Ramos (cell line): ENCODE measurements around the gene USF3.

Experiments used
- in situ Hi-C: fragments of 300-500 bp; cut with MboI; formaldehyde crosslinking; loops from one replicate; pipeline ENCODE4 v1.14.3; 2022; ENCODE audit warnings: low sequenced_read_pairs; ENCODE audit not compliant: unreplicated experiment

Gene USF3

DNA sequence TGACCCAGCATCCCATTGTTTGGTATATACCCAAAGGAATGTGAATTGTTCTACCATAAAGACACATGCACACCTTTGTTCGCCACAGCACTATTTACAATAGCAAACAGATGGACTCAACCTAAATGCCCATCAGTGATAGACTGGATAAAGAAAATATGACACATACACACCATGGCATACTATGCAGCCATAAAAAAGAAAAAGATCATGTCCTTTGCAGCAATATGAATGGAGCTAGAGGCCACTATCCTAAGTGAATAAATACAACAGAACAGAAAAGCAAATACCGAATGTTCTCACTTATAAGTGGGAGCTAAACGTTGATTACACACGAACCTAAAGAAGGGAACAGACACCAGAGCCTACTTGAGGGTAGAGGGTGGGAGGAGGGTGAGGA lies 11.4 kb upstream of the USF3 start:
- in situ Hi-C loops, result no loop called here

DNA sequence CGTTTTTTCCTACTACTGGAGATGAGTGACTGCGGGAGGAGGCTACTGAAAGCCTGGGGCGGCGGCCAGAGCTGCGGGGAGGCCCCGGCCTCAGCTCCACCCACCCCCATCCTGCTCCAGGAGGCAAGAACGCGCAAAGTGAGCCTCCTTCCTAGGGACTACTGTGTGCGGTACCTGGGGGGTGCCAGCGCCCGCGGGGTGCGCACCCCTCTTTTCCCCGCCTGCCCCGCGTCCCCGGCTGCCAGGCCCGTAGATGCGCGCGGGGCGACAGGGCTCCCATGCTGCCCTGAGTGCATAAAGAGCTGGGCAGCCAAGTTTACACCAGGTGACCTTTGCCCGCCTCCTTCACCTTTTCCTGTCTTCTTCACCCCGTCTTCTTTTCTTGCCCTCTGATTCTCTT lies 2.5 kb upstream of the USF3 start:
- in situ Hi-C loops, result no loop called here

DNA sequence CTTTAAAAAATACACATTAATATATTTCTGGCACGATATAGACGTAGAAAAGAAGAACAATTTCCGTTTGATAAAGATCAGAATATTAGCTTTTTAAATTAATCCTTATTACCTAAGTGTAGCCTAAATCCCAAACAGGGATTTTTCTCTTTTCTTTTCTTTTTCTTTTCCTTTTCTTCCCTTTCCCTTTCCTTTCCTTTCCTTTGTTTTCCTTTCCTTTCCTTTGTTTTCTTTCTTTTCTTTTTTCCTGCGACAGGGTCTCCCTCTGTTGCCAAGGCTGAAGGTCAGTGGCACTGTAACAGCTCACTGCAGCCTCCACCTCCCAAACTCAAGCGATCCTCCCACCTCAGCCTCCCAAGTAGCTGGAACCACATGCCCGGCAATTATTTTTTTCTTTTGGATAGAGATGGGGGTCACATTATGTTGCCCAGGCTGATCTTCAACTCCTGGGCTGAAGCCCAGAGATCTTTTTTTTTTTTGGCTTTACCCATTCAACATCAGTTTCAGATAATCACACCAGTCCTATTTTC lies 1.8 kb upstream of the USF3 start:
- in situ Hi-C loops, result no loop called here

DNA sequence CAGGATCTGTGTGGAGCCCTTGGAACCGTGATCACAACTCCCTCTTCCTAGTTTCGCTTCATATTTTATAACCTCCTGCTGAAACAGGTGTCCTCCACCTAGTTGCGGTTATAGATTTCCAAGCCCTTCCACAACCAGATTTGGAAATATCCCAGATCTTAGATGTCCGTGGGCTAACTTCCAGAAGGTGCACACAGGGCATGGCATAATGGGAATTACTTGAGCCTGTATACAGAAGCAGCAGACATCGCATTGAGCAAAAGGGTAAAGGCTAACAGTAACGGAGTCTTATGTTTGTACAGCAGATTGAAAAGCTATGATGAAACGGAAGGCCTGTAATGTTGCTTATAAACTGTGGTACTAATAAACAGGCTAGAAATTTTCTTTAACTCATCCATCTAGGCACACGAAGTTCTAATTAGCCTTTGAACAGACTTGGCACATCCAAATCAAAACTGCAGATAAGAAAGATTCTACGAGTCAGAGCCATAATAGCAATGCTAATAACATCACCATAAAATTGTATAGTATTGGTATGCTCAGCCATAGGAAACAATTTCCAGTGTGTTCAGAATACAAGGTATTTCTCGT lies 1.2 kb upstream of the USF3 start:
- in situ Hi-C loops, result no loop called here

DNA sequence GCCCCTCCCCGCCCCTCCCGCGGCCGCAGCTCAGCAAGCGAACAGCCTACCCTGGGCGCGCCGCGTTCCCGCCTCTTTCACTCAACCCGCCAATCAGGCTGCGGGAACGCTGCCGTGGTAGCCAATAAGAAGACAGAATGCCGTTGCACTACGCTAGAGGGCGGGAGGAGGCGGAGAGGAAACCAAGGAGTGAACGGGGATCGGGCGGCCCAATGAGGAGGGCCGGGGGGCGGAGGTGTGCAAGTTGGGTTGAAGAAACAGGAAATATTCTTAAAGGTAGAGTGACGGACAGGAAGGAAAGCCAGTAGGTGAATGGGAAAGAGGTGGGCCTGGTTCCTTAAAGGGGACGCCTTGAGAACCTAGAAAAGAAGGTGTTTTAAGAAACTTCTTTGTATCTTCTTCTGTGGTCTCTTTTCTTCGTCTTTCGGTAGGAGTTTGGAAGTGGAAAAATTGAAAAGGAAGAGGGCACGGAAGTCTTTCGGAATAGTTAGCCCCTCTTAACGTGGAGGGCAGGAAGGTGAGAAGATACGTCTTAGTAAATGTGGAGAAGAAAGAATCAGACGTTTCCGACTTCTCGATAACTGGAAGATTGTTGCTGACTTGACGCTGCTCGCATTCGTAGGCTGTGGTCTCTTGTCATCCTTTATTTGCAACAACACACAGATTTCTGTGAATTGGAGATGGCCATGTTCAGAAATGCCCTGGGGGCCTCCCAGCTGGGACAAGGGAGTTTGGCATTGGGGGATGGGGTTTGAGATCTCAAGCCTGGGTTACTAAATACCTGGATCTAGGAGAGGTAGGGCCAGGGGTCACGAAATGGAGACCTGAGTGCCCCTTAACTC lies 437 bp upstream of the USF3 start:
- in situ Hi-C loops, result no loop called here

DNA sequence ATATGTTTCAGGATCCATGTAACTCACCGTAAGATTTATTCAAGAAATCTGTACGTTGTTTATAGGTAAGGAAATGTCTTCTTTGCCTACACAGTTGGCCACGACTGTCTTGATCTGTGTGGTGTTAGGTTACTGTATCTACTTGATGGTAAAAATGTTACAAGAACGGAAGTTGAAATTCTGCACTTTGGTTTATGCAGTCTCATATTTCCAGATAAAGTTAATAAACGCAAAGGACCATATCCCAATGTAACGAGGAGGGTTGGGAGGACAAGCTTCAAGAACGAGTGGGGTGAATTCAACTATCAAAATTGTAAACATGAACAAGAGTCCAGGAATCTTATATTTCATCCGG lies 1.0 kb downstream of the USF3 start:
- in situ Hi-C loops, result no loop called here

DNA sequence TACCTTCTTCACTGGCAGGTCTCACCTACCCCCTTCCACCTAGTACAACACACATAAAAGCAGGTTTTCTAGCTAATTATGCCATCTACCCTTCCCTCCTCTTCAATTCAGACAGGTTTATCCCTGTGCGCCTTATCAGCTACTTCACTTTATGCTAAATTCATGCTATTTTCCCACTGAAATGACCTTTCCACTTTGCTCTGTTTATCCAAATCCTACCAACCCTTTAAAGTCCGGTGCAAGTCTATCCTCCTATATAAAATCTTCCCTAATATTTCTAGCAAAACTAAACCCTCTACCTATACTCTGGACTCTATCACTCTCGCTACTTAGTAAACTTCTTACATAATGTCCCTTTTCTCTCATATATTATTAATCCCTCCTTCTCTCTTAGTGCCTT lies 6.0 kb downstream of the USF3 start:
- in situ Hi-C loops, result no loop called here

DNA sequence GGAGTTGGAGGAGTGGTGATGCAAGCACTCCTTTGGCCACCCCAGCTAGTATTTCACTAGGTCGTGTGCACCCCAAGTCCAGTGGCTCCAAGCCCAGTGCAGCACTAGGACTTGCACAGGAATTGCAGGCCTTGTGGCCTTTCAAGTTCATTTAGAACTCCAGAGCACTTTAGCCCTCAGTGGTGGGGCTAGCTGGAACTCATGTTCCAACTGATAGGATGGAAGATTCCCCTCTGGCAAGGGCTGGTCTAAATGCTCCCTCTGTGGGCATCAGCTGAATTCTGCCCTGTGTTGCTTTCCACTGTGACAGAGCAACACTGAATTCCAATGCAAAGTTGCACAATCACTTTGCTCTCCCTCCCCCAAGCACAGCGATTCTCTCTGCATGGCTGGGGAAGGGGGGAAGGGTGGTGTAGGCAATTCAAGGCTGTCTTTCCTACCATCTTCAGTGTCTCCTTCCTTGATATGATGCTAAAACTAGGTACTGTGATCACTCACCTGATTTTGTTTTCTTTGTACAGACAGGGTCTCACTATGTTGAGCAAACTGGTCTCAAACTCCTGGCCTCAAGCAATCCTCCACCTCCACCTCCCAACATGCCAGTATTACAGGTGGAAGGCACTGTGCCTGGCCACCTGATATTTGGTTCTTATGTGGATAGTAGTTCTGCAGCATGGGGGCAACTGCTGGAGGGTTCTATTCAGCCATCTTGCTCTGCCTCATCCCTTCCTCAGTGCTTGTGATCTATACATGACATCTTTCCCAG lies 10.3 kb downstream of the USF3 start:
- in situ Hi-C loops, result no loop called here

DNA sequence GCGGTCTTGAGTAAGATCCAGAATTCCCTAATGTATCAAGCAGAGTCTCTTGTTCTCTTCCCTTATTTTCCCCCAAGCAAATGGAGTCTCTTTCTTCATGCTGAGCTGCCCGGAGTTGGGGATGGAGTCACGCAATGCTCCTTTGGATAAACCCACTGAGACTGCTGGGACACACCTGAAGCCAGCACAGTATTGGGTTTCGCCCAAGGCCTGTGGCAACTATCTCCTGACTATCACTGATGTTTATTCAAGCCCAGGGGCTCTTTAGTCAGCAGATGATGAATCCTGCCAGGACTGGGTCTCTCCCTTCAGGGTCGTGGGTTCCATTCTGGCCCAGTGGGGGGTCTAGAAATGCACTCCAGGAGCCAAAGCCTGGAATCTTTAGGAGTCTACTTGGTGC lies 11.3 kb downstream of the USF3 start:
- in situ Hi-C loops, result no loop called here

DNA sequence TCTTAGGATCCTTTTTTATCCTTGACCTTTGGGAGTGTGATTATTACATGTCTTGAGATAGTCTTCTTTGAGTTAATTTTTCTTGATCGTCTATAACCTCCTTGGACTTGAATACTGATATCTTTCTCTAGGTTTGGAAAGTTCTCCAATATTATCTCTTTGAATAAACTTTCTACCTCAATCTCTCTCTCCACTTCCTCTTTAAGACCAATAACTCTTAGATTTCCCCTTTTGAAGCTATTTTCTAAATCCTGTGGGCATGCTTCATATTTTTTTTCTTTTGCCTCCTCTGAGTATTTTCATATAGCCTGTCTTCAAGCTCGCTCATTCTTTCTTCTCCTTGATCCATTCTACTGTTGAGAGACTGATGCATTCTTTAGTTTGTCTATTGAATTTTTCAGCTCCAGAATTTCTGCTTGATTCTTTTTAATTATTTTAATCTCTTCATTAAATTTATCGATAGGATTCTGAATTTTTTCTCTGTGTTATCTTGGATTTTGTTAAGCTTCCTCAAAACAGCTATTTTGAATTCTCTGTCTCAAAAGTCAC lies 12.1 kb downstream of the USF3 start:
- in situ Hi-C loops, result no loop called here

DNA sequence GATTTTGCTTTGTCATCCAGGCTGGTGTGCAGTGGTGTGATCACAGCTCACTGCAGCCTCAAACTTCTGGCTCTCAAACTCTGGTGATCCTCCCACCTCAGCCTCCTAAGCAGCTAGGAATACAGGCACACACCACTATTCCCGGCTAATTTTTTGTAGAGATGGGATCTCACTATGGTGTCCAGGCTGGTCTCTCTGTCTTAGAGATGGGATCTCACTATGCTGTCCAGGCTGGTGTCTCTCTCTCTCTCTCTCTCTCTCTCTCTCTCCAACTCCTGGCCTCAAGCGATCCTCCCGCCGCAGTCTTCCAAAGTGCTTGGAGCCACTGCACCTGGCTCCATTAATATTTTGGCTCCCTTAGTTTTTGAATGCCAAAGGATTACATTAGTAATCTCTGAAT lies 17.7 kb downstream of the USF3 start:
- in situ Hi-C loops, result no loop called here

DNA sequence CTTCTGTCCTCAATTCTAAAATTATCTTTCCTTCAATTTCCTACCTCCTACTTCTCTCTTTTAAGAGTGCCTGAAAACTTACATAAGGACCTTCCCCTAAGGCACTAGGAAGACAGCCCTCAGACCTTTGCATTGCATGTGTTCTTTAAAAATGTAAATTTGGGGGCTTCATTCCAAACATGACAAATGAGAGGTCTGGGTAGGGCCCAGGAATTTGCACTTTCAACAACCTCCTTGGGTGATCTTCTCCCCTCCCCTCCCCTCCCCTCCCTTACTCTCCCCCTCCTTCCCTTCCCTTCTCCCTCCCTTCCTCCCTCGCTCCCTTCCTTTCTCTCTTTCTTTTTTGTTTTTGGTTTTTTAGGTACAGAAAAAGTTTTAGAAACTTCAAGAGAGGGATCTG lies 18.7 kb downstream of the USF3 start:
- in situ Hi-C loops, result no loop called here

DNA sequence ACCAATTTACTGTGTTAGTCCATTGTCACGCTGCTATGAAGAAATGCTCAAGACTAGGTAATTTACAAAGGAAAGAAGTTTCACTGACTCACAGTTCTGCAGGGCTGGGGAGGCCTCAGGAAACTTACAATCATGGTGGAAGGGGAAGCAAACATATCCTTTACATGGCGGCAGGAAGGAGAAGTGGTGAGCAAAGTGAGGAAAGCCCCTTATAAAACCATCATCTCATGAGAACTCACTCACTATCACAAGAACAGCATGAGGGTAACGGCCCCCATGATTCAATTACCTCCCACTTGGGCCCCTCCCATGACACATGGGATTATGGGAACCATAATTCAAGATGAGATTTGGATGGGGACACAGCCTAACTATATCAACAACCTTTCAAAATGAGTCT lies 20.2 kb downstream of the USF3 start:
- in situ Hi-C loops, result no loop called here

DNA sequence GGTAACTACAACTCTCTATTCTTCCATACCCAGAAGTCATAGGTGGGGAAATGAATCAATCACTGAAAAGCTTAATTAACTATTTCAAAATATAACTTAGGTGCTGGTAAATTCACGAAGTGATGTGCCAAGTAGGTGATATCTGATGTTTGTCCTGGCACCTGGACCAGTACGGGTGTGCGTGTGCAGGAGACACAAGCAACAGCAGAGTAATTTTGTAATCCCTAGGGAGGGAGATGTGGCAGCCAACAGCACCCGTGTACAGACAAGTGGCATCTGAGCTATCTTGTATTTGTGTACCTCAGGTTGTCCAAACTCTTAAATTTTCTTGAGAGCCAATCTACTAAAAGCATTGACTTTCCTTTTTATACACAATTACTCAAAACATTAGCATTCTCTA lies 22.8 kb downstream of the USF3 start:
- in situ Hi-C loops, result no loop called here

DNA sequence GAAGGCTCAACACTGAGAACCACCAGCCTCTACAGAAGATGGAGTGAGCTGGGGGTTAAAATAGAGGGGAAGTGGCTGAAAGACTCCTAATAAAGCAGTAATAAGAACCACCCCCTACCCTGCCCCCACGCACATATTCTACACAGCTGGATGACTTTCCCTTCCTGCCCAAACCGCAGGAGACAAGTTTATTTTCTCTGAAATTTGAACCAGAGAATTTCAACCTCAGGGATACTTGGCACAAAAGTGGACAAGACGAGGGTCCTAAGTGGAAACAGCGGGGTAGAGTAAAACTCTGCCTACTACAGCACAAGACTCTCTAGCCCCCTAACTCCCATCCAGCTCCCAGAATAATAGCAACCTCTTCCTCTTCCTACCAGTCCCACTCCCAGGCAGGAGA lies 28.4 kb downstream of the USF3 start:
- in situ Hi-C loops, result no loop called here

DNA sequence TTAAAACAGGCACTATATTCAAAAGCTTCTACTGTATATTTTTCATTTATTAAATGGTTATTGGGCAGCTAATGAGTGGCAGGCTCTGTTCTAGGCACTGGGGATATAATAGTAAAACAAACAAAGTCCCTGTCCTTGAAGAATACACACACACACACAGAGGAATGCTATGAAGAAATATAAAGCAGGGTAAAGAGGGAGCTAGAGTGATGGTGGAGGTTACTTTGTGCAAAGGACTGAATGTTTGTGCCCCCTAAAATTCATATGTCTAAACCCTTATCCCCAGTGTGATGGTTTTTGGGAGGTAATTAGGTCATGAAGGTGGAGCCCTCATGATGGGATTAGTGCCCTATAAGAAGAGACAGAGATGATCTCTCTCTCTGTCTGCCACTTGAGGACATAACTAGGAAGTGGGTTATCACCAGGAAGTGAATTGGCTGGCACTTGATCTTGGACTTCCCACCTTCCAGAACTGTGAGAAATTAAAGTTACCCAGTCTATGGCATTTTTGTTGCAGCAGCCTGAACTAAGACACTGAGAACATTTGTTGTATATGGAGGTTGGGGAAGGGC lies 31.8 kb downstream of the USF3 start:
- in situ Hi-C loops, result no loop called here

DNA sequence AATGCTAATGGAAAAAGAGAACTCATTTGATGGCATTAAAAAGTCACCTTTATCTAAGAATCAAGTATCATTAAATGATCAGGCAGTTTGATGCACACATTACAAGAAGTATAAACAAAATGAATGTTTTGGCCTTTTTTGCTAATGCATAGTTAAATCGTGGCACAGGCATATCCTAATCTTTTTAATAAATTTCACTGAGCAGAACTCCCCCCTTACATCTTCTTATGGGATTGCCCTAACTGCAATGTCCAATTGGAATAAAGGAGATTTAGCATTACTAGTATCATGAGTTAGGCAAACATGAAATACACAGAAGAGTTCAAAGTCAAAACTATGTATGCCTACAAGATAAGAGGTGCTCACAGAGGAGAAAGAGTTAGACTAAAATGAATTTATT lies 32.7 kb downstream of the USF3 start:
- in situ Hi-C loops, result no loop called here

DNA sequence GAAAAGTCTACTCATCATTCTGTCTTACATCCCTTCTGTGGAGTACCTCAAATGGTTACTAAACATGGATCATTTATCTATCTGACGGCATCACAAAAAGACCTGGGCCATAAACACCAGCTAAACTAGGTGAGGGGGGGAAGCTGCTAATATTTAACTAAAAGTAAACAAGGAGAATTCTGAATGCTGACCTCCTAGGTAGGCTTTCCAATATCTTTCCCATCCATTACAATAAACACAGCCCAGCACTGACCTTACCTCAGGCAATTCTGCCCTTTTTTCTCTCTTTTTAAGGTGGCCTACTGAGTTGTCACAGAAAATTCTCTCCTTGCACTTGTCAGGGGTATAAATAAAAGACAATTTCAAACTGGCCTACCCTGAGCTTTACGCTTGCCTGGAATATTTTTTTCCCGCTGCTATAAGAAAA lies 33.1 kb downstream of the USF3 start:
- in situ Hi-C loops, result no loop called here

DNA sequence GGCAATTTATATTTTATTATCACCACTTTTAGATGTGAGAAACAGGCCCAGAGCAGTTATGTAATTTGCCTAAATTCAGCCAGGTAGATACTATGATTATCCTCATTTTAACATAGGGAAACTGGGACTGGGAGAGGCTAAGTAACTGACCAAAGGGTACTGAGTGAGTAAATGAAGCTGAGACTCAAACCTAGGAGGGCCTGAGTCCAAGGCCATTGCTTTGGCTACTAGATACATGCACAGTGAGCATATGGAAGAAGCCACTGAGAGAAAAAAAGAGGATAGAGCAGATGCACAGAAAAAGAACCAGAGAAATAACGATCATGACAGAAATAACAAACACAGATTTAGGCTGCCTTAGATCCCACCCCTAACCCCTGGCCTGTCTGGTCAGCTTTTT lies 33.6 kb downstream of the USF3 start:
- in situ Hi-C loops, result no loop called here

DNA sequence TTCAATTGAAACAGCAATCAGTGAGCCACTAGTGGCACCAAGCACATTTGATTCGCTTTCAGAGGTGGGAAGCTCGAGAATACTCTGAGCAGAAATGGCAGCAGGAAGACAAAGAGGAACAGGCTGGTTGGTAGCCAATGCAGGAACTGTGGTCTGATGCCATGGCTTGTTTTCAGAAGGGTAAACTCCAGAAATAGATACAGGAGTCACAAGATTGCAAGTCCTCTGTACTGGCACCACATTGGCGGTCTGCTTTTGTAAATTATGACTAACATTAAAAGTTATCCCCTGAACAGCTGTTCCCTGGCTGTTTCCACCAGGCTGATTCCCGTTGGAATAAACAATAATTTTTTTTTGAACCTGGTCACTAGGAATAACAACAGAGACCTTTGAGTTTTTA lies 35.5 kb downstream of the USF3 start:
- in situ Hi-C loops, result no loop called here

DNA sequence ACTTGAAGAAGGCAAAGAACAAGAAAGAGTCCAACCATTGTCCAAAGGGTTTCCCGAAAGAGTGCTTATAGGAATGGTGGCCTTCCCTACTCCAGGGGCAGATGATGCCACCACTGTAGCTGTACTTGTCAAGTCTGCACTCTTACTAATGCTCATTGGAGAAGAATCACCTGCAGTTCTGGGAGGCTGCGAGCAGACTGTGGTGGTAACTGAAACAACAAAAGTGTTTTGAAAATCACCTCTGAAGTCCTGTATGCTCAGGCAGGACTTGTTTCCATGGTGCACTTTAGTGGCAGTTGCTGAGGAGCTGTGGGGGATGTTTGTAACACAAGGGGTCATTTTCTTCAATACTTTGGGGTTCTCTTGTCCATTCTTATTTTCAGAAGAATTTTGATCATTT lies 36.0 kb downstream of the USF3 start:
- in situ Hi-C loops, result no loop called here
